ENCODE results near the gene KLHDC2. TPM values are rescaled to one million over a fixed set of nuclear protein-coding genes. Genes with fewer than 3 reads are reported as not detected.

Gene KLHDC2
- total and polyA plus RNA-seq, 2 of the 8 experiments (the other 6 are each of a cell fraction or from before 2014, with no cell fraction given) = 32.9 to 43.4 TPM

DNA sequence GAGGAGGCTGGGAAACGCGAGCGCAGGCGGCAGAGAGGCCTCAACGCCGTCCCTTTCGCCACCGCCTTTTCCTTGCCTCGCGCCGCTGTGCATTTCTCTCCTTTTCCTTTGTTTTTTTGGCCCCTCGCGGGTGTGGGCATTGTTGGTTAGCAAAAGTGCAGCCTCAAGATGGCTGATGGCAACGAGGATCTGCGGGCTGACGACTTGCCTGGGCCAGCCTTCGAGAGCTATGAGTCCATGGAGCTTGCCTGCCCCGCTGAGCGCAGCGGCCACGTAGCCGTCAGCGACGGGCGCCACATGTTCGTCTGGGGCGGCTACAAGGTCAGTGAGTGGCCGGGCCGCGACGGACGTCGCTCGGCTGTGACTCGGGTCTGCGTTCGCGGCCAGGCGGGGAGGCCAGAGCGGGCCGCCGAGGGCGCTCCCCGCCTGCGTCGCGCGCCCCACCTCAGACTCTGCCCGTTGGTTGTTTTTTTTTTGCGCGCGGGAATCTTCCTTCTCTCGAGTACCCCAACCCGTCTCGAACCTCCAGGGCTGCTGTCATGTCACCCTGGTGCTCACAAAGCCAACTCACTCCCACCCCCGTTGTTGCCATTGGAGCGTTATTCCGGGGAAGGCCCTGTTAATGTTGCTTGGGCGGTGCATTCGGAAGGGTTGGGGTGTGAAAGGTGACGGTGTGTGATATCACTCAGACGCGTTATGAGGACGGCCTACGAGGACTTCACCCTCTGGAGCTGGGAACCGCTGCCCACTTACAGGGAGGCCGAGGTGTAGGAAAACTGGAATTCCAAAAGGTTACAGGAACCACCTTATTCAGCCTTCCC is 558 bp downstream of the KLHDC2 start (continued):
- peak; percentile 61 for TF ChIP-seq TAF1 (IDR thresholded peaks at IDR 0.05; ENCODE audit: low read depth, low read length)
- no peak for TF ChIP-seq BACH1 (IDR thresholded peaks at IDR 0.05; ENCODE audit: low read length)
- TF ChIP-seq TEAD4 (IDR thresholded peaks at IDR 0.05; ENCODE audit: low read depth, low read length) = no peak
- TF ChIP-seq TAF7 (optimal IDR thresholded peaks at IDR 0.05; ENCODE audit: borderline replicate concordance, low read depth, low read length) = no peak
- no peak for TF ChIP-seq RNF2 (IDR thresholded peaks at IDR 0.05; ENCODE audit: borderline replicate concordance, low read depth, low read length, missing control alignments, poor library complexity, severe bottlenecking)
- TF ChIP-seq, protein P1, sequence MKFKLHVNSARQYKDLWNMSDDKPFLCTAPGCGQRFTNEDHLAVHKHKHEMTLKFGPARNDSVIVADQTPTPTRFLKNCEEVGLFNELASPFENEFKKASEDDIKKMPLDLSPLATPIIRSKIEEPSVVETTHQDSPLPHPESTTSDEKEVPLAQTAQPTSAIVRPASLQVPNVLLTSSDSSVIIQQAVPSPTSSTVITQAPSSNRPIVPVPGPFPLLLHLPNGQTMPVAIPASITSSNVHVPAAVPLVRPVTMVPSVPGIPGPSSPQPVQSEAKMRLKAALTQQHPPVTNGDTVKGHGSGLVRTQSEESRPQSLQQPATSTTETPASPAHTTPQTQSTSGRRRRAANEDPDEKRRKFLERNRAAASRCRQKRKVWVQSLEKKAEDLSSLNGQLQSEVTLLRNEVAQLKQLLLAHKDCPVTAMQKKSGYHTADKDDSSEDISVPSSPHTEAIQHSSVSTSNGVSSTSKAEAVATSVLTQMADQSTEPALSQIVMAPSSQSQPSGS (IDR thresholded peaks at IDR 0.05; ENCODE audit: low read length) = no peak
- TF ChIP-seq, protein P2, sequence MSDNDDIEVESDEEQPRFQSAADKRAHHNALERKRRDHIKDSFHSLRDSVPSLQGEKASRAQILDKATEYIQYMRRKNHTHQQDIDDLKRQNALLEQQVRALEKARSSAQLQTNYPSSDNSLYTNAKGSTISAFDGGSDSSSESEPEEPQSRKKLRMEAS (IDR thresholded peaks at IDR 0.05) = peak; percentile 86

Measured in H1 (cell line).